Measurements from ENCODE around the gene RHBG.

RHBG gene

DNA sequence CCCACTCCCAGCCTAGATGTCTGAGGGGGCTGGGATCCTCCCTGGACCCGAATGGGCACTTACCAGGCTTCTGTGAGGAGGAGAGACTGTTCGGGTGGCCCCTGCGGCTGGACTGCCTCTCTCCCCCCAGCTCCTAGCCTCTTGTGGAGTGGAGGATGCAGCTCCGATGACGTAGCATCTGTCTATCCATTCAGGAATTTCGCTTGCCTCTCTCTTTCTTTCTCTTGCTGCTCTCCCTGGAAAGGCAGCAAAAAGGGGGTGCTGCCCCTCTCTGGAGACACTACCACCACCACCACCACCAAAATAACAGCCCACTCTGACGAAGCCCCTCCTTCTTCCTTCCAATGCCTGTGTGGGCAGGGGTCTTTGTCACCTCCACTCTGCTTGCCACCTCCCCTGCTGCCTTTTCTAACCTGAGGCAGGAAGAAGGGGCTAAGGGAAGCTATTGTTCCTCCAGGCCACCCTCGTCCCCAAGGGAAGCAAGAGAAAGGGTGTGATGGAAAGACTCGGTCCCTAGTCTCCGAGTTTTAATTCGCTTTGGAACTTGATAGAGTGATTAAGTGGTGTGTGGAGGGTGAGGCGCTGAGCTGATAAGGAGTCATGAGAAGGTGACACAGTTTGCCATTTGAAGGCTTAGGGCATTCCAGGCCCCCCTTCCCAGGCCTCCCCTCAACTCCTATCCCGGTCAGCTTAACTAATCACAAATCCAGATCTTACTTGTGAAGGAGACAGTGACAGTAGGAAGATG is 60.5 kb downstream of the RHBG start:
- DNase-seq = no peak

DNA sequence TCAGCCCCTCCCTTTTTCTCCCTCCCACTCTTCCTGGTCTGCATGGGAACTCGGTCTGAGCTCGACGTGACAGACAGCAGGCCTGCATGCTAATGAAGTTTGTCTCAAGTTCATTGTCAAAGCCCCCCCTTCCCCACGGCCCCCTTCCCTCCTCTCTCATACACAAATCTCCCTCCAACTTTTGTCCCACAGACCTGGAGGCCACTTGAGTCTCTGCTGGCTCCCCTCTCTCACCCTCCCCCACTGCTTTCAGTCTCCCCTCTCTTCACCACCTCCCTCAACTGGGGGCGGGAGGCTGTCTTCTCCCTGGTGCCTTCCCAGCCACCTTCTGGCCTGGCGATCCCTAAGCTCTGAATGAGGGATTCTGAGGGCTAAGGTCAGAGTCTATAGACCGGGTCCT is 61.3 kb downstream of the RHBG start:
- DNase-seq = no peak

- no peak for DNase-seq
Observed at GRCh38 chr1:156430866-156431265, 61.9 kb downstream of the RHBG start.

GRCh38 chr1:156431366-156431765 is 62.4 kb downstream of the RHBG start:
- DNase-seq = no peak

DNA sequence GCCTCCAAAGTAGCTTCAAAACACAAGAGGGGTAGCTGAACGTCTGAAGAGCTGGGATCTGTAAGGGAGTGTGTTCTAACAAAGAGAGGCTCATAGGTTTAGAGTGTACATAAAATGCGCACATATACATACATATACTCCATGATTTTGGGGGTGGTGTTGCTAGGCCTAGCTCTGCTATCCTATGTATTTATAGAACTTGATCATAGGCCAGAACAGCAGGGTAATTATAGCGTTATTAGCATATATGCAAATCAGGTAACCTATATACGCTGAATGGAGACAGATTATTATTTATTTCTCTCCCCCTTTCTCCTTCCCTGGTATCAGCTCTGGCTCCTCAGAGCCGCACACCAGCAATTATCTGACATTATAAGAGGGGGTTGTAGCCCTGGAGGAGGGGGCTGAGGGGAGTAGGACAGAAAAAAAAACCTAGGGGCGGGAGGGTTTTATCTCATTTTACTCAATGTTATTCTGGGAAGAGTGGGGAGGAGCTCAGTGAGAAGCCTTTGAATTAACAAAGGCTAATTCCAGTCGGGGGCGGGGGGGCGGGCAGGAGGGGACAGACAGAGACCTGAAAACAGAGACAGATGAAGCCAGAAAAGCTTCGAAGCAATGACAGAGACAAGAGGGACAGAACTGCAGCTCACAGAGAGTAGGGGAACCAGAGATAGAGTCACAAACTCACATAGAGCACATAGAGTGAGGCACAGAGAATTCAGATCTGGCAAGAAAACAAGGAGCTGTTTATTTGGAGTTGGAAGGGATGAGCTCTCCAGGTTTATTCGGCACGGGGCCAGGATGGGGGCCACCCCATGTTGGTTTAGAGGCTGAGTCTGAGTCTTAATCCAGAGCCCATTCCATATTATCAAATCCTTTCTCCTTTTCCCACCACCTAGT is 63.0 kb downstream of the RHBG start:
- DNase-seq = no peak

GRCh38 chr1:156432669-156433018 is 63.6 kb downstream of the RHBG start:
- DNase-seq = no peak

- no peak for DNase-seq
Observed at GRCh38 chr1:156433032-156433431, 64.0 kb downstream of the RHBG start.

GRCh38 chr1:156433602-156434001 is 64.6 kb downstream of the RHBG start:
- no peak for DNase-seq

All from activated gamma-delta T cell treated with Interleukin-2 at 50 U/mL for 16 hours (primary cell).